Motor neuron (in vitro differentiated cells): ENCODE results near the gene SAXO1. TPM values are rescaled to one million over a fixed set of nuclear protein-coding genes. Genes with fewer than 3 reads are reported as not detected.

ENCODE experiments used
- total RNA-seq, 8 experiments: library from RNA; unstranded; fragments of 300-600 nt; gene quantifications; 2 replicates each; pipeline versions ENCODE4 v1.2.3 to v1.2.4, GENCODE V29; 2022

Gene SAXO1
- total RNA-seq, 8 experiments from 2014 or later = 0.21 to 0.92 (median 0.34) TPM

Other genes starting within 250 kb of the SAXO1 start
- 10 to 100 TPM; 34.9 to 68.4 (median 52.3) TPM for gene RRAGA, start 16.2 kb upstream of the SAXO1 start, total RNA-seq
- 10 to 100 TPM in 5 of 8 experiments, 1 to 10 TPM in 3; 5.8 to 30.3 (median 11.2) TPM for gene HAUS6, start 69.7 kb upstream of the SAXO1 start, total RNA-seq
- gene PLIN2, start 94.3 kb upstream of the SAXO1 start, total RNA-seq = 10 to 100 TPM; 10.6 to 65.5 (median 25.9) TPM
- 10 to 100 TPM; 20.2 to 56.4 (median 30.4) TPM for gene DENND4C, start 197.5 kb upstream of the SAXO1 start, total RNA-seq